HepG2 (cell line): Measurements from ENCODE around the gene SS18L1. TPM values are rescaled to one million over a fixed set of nuclear protein-coding genes. Genes with fewer than 3 reads are reported as not detected.

Experiments used
- ATF7 ChIP-seq, 2 experiments: fragments of 450-650 bp in 1 of 2; sonication (generic) in 1 of 2; formaldehyde crosslinking in 1 of 2; IDR thresholded peaks; 2 replicates each; pipeline versions ENCODE4 v1.4.0 to v1.6.1; 2016 to 2020; ENCODE audit warnings: antibody characterized with exemption in 1 of 2, mild to moderate bottlenecking in 1 of 2, missing genetic modification reagents in 1 of 2
- ATF7-NPFF ChIP-seq: sonication (generic); formaldehyde crosslinking; IDR thresholded peaks from 2 replicates; pipeline ENCODE4 v1.8.1; 2023; ENCODE audit warnings: mild to moderate bottlenecking, low read depth, missing genetic modification reagents, moderate library complexity
- DZIP1 ChIP-seq: sonication (generic); formaldehyde crosslinking; IDR thresholded peaks from 2 replicates; pipeline ENCODE4 v1.5.0; 2020; ENCODE audit warnings: mild to moderate bottlenecking, missing genetic modification reagents
- HES4 ChIP-seq: sonication (generic); formaldehyde crosslinking; IDR thresholded peaks from 2 replicates; pipeline ENCODE4 v1.9.0; 2021; ENCODE audit warnings: mild to moderate bottlenecking, missing genetic modification reagents, borderline replicate concordance
- RBFOX2 ChIP-seq: fragments of 200-400 bp; formaldehyde crosslinking; IDR thresholded peaks from 2 replicates; pipeline ENCODE4 v1.6.1; 2017; ENCODE audit warnings: low read depth, mild to moderate bottlenecking, low read length
- STAT6 ChIP-seq: sonication (generic); formaldehyde crosslinking; IDR thresholded peaks from 2 replicates; pipeline ENCODE4 v1.4.0; 2020; ENCODE audit warnings: missing genetic modification reagents, mild to moderate bottlenecking, borderline replicate concordance
- TBP ChIP-seq: sonication (generic); formaldehyde crosslinking; IDR thresholded peaks from 2 replicates; pipeline ENCODE4 v1.5.0; 2020; ENCODE audit warnings: missing genetic modification reagents
- ZBTB42 ChIP-seq: sonication (generic); formaldehyde crosslinking; IDR thresholded peaks from 2 replicates; pipeline ENCODE4 v1.5.0; 2020; ENCODE audit warnings: mild to moderate bottlenecking, missing genetic modification reagents
- ZNF263 ChIP-seq: sonication (generic); formaldehyde crosslinking; IDR thresholded peaks from 2 replicates; pipeline ENCODE4 v1.4.0; 2020; ENCODE audit warnings: missing genetic modification reagents
- ZNF34 ChIP-seq: sonication (generic); formaldehyde crosslinking; IDR thresholded peaks from 2 replicates; pipeline ENCODE4 v1.4.0; 2020; ENCODE audit warnings: mild to moderate bottlenecking, missing genetic modification reagents, borderline replicate concordance
- ZNF614 ChIP-seq: IDR thresholded peaks from 2 replicates; pipeline ENCODE4 v1.6.1; 2018; ENCODE audit warnings: missing biosample characterization, missing genetic modification reagents, inconsistent platforms, borderline replicate concordance
- ZNF616 ChIP-seq: sonication (generic); formaldehyde crosslinking; IDR thresholded peaks from 2 replicates; pipeline ENCODE4 v1.5.0; 2020; ENCODE audit warnings: low read depth, mild to moderate bottlenecking, missing genetic modification reagents
- ZNF724P ChIP-seq: sonication (generic); formaldehyde crosslinking; IDR thresholded peaks from 2 replicates; pipeline ENCODE4 v1.8.0; 2022; ENCODE audit warnings: missing genetic modification reagents, borderline replicate concordance
- ZNF775 ChIP-seq: sonication (generic); formaldehyde crosslinking; IDR thresholded peaks from 2 replicates; pipeline ENCODE4 v1.4.0; 2020; ENCODE audit warnings: missing genetic modification reagents, mild to moderate bottlenecking, moderate library complexity, borderline replicate concordance
- polyA plus RNA-seq, 8 experiments: library from polyadenylated mRNA; depleted of rRNA in 3 of 8; stranded (reverse) in 7 of 8; unstranded in 1 of 8; fragments of >200 nt; fragmentation: Illumina TruSeq in 4 of 8; extraction: Trizol in 4 of 8; gene quantifications; 2 replicates each; pipeline versions ENCODE4 v1.2.1 to v1.2.3, GENCODE V29; 2011 to 2016; ENCODE audit warnings: low read depth in 4 of 8, missing spikeins in 1 of 8, mixed read lengths in 1 of 8; ENCODE audit not compliant: insufficient read depth in 1 of 8
- total RNA-seq, 5 experiments: library from RNA; depleted of rRNA; stranded (reverse); fragments of >200 nt; fragmentation: Illumina TruSeq; extraction: Trizol; gene quantifications; 2 replicates each; pipeline ENCODE4 v1.2.3, GENCODE V29; 2016; ENCODE audit warnings: low read depth in 1 of 5
- TF ChIP-seq, protein P1 (sequence below): sonication (generic); formaldehyde crosslinking; conservative IDR thresholded peaks from 2 replicates; pipeline ENCODE4 v1.8.0; 2022; ENCODE audit warnings: mild to moderate bottlenecking, moderate library complexity, missing genetic modification reagents
- TF ChIP-seq, protein P2 (sequence below): sonication (generic); formaldehyde crosslinking; IDR thresholded peaks from 2 replicates; pipeline ENCODE4 v1.4.0; 2020; ENCODE audit warnings: low read depth, missing genetic modification reagents
- TF ChIP-seq, protein P3 (sequence below): IDR thresholded peaks from 2 replicates; pipeline ENCODE4 v1.6.1; 2012; ENCODE audit warnings: inconsistent platforms

SS18L1 gene
- total and polyA plus RNA-seq, 2 of the 13 experiments (the other 11 are each of a cell fraction or from before 2014, with no cell fraction given): 17.8 to 27.6 TPM

DNA sequence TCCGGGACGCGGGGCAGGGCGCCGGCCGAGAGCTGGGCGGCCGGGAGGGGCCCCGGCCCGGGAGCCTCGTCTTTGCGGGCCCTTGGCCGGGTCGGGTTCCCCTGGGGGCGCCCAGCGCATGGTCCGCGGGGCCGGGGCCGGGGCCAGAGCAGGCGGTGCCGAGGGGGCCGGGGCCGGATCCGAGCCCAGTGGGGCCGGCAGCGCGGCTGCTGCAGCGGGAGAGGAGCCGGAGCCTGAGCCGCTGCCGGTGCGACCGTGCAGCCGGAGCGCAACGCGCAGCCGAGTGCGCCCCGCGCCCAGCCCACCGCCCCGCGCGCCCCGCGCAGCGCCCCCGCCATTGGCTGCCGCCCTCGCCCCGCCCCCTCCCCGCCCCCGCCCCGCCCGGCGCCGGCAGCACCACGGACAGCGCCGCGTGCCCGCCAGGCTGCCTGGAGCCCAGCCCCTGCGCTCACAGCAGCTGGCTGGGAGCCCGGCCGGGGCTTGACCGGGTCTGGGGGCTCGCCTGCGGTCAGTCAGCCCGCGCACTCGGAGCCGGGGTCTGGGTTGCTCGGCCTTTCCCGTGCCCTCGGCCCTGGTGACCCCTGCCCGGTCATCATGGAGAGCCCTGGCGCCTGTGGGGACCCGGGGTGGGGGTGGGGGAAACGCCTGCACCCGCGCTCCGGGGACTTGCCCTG, 76.6 kb downstream of the SS18L1 start, which contains the start of gene HRH3 (continued):
- TF ChIP-seq ZNF775 (CRISPR knock-in tag) (no peak), HES4 (CRISPR knock-in tag) (peak; percentile 86; the same call in 1 of the 2 replicates), ZNF724P (CRISPR knock-in tag) (peak; percentile 94; the same call in 1 of the 2 replicates), STAT6 (CRISPR knock-in tag) (no peak), DZIP1 (CRISPR knock-in tag) (0 out of 2 replicates have a peak, but pooled peaks have one; percentile 37), ZNF263 (CRISPR knock-in tag) (peak; percentile 31; the same call in 1 of the 2 replicates), ATF7 (IDR thresholded peaks at IDR 0.05) (no peak), ATF7 (CRISPR knock-in tag; IDR thresholded peaks at IDR 0.05) (no peak), ZNF34 (CRISPR knock-in tag) (no peak), ZNF614 (CRISPR knock-in tag) (peak; percentile 43; the same call in 1 of the 2 replicates), ZNF616 (CRISPR knock-in tag) (peak; percentile 89; the same call in 1 of the 2 replicates), RBFOX2 (no peak), TBP (CRISPR knock-in tag) (no peak), ATF7-NPFF (CRISPR knock-in tag) (peak; percentile 94), ZBTB42 (CRISPR knock-in tag) (no peak)
- TF ChIP-seq, protein P1, sequence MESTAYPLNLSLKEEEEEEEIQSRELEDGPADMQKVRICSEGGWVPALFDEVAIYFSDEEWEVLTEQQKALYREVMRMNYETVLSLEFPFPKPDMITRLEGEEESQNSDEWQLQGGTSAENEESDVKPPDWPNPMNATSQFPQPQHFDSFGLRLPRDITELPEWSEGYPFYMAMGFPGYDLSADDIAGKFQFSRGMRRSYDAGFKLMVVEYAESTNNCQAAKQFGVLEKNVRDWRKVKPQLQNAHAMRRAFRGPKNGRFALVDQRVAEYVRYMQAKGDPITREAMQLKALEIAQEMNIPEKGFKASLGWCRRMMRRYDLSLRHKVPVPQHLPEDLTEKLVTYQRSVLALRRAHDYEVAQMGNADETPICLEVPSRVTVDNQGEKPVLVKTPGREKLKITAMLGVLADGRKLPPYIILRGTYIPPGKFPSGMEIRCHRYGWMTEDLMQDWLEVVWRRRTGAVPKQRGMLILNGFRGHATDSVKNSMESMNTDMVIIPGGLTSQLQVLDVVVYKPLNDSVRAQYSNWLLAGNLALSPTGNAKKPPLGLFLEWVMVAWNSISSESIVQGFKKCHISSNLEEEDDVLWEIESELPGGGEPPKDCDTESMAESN: peak; percentile 92
- TF ChIP-seq, protein P2, sequence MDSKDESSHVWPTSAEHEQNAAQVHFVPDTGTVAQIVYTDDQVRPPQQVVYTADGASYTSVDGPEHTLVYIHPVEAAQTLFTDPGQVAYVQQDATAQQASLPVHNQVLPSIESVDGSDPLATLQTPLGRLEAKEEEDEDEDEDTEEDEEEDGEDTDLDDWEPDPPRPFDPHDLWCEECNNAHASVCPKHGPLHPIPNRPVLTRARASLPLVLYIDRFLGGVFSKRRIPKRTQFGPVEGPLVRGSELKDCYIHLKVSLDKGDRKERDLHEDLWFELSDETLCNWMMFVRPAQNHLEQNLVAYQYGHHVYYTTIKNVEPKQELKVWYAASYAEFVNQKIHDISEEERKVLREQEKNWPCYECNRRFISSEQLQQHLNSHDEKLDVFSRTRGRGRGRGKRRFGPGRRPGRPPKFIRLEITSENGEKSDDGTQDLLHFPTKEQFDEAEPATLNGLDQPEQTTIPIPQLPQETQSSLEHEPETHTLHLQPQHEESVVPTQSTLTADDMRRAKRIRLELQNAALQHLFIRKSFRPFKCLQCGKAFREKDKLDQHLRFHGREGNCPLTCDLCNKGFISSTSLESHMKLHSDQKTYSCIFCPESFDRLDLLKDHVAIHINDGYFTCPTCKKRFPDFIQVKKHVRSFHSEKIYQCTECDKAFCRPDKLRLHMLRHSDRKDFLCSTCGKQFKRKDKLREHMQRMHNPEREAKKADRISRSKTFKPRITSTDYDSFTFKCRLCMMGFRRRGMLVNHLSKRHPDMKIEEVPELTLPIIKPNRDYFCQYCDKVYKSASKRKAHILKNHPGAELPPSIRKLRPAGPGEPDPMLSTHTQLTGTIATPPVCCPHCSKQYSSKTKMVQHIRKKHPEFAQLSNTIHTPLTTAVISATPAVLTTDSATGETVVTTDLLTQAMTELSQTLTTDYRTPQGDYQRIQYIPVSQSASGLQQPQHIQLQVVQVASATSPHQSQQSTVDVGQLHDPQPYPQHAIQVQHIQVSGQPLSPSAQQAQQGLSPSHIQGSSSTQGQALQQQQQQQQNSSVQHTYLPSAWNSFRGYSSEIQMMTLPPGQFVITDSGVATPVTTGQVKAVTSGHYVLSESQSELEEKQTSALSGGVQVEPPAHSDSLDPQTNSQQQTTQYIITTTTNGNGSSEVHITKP (CRISPR knock-in tag): no peak
- TF ChIP-seq, protein P3, sequence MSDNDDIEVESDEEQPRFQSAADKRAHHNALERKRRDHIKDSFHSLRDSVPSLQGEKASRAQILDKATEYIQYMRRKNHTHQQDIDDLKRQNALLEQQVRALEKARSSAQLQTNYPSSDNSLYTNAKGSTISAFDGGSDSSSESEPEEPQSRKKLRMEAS: peak; percentile 72; the same call in 1 of the 2 replicates
